Loucy (cell line): Measurements from ENCODE around the gene STX16.

Experiments
- H2AFZ ChIP-seq: fragments of 200-600 bp; sonication (generic); 2 replicates; pipeline ENCODE4 v1.6.0; 2016; ENCODE audit warnings: antibody characterized with exemption, mild to moderate bottlenecking, low read length, moderate library complexity
- H3F3A ChIP-seq: fragments of 200-600 bp; 2 replicates; pipeline ENCODE4 v1.6.0; 2016; ENCODE audit warnings: antibody characterized with exemption, low read depth, mild to moderate bottlenecking
- H3K27me3 ChIP-seq: fragments of 200-600 bp; sonication (generic); 2 replicates; pipeline ENCODE4 v1.6.1; 2014; ENCODE audit warnings: low read length, mild to moderate bottlenecking; ENCODE audit not compliant: insufficient read depth, poor library complexity, severe bottlenecking
- H3K36me3 ChIP-seq: fragments of 200-600 bp; sonication (generic); 2 replicates; pipeline ENCODE4 v1.6.1; 2016; ENCODE audit warnings: low read length; ENCODE audit not compliant: insufficient read depth
- H3K4me1 ChIP-seq: fragments of 200-600 bp; sonication (generic); 2 replicates; pipeline ENCODE4 v1.5.1; 2014; ENCODE audit warnings: low read length, mild to moderate bottlenecking; ENCODE audit not compliant: insufficient read depth, poor library complexity, severe bottlenecking
- H3K4me2 ChIP-seq: fragments of 200-600 bp; sonication (generic); 2 replicates; pipeline ENCODE4 v1.6.0; 2014; ENCODE audit warnings: antibody characterized with exemption, low read length, low read depth, mild to moderate bottlenecking; ENCODE audit not compliant: poor library complexity, severe bottlenecking
- H3K4me3 ChIP-seq: fragments of 200-600 bp; sonication (generic); 2 replicates; pipeline ENCODE4 v1.5.1; 2014; ENCODE audit warnings: low read length, mild to moderate bottlenecking, mixed read lengths; ENCODE audit not compliant: poor library complexity, severe bottlenecking
- H3K79me2 ChIP-seq: fragments of 200-600 bp; sonication (generic); 2 replicates; pipeline ENCODE4 v1.6.1; 2014; ENCODE audit warnings: low read length; ENCODE audit not compliant: insufficient read depth
- H3K9ac ChIP-seq: fragments of 200-600 bp; sonication (generic); 2 replicates; pipeline ENCODE4 v1.6.0; 2014; ENCODE audit warnings: mild to moderate bottlenecking, low read depth, low read length, moderate library complexity; ENCODE audit not compliant: poor library complexity, severe bottlenecking
- H3K9me2 ChIP-seq: fragments of 200-600 bp; sonication (generic); replicated peaks from 2 replicates; pipeline ENCODE4 v1.6.1; 2016; ENCODE audit warnings: low read depth, low read length, mixed read lengths
- H3K9me3 ChIP-seq: fragments of 200-600 bp; sonication (generic); 2 replicates; pipeline ENCODE4 v1.6.1; 2014; ENCODE audit warnings: mild to moderate bottlenecking, antibody characterized with exemption, low read length, low read depth; ENCODE audit not compliant: insufficient read depth
- H4K20me1 ChIP-seq: fragments of 200-600 bp; sonication (generic); 2 replicates; pipeline ENCODE4 v1.6.0; 2014; ENCODE audit warnings: antibody characterized with exemption, low read length, mild to moderate bottlenecking; ENCODE audit not compliant: insufficient read depth, poor library complexity, severe bottlenecking
- EZH2phosphoT487 ChIP-seq: fragments of 200-600 bp; IDR thresholded peaks from 2 replicates; pipeline ENCODE4 v1.6.1; 2018; ENCODE audit warnings: antibody characterized with exemption, mild to moderate bottlenecking, moderate library complexity, borderline replicate concordance
- TF ChIP-seq, protein P1 (sequence below): fragments of 200-600 bp; sonication (generic); conservative IDR thresholded peaks from 2 replicates; pipeline ENCODE4 v1.5.1; 2014; ENCODE audit warnings: mild to moderate bottlenecking, antibody characterized with exemption, low read length

Gene STX16

DNA sequence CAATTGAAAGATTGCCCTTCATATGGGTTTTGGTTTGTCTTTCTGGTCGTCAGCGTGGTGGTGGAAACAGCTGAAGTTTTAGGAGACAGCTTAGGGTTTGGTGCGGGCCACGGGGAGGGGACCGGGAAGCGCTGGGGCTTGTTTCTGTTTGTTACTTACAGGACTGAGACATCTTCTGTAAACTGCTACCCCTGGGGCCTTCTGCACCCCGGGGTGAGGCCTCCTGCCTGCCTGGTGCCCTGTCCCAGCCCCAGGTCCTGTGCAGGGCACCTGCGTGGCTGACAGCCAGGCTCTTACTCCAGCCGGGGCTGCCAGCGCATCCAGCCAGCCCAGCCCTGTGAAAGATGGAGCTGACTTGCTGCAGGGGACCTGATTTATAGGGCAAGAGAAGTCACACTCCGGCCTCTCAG is 64.3 kb downstream of the STX16 start:
- H3K4me1 ChIP-seq, result no peaks in the 10 kb centered on the region
- H3K4me3 ChIP-seq, result no peak overlapping the region
- no peak overlapping the region for H2AFZ ChIP-seq
- H3F3A ChIP-seq, result no peaks in the 10 kb centered on the region
- H3K27me3 ChIP-seq, result no peaks in the 10 kb centered on the region
- H3K79me2 ChIP-seq, result no peaks in the 10 kb centered on the region
- TF ChIP-seq, protein P1, sequence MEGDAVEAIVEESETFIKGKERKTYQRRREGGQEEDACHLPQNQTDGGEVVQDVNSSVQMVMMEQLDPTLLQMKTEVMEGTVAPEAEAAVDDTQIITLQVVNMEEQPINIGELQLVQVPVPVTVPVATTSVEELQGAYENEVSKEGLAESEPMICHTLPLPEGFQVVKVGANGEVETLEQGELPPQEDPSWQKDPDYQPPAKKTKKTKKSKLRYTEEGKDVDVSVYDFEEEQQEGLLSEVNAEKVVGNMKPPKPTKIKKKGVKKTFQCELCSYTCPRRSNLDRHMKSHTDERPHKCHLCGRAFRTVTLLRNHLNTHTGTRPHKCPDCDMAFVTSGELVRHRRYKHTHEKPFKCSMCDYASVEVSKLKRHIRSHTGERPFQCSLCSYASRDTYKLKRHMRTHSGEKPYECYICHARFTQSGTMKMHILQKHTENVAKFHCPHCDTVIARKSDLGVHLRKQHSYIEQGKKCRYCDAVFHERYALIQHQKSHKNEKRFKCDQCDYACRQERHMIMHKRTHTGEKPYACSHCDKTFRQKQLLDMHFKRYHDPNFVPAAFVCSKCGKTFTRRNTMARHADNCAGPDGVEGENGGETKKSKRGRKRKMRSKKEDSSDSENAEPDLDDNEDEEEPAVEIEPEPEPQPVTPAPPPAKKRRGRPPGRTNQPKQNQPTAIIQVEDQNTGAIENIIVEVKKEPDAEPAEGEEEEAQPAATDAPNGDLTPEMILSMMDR, result no peak
- TF ChIP-seq EZH2phosphoT487, result no peak
- no peak overlapping the region for H3K9ac ChIP-seq
- no peaks in the 10 kb centered on the region for H3K9me3 ChIP-seq
- H3K9me2 ChIP-seq, result no peaks in the 10 kb centered on the region
- no peaks in the 10 kb centered on the region for H4K20me1 ChIP-seq
- no peaks in the 10 kb centered on the region for H3K36me3 ChIP-seq
- H3K4me2 ChIP-seq, result no peak overlapping the region

DNA sequence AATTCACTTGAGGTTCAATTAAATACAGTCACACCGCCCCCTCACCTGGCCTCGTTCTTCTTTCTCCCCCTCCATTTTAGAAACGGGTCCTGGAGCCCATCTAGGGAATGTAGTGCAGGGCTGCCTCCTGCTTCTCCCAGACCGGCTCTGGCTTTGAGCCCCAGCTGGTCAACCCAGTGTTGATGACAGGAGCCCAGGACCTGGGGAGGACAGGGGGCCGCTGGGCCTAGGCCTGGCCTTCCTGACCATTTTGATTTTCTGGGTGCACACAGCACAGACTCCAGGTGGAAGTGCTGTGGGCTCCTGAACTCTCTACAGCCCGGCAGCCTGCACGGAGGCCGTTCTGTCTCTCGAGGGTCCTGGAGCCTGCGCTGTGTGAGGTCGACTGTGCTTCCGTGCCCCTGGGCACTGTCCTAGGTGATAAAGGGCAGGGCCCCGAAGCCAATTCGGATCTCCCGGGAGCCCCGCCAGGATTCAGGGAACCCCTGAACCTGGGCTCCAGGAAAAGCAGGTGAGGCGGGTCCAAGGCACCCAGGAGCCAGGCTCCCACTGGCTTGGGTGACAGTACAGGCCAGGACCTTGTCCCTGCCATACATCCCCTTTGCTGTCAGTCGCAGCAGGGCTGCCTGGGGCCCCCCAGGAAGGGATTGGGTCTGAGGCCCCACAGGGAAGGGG is 64.9 kb downstream of the STX16 start:
- H3K9me3 ChIP-seq, result no peaks in the 10 kb centered on the region
- no peaks in the 10 kb centered on the region for H3K79me2 ChIP-seq
- H4K20me1 ChIP-seq, result no peaks in the 10 kb centered on the region
- H3K4me1 ChIP-seq, result no peaks in the 10 kb centered on the region
- no peaks in the 10 kb centered on the region for H3K36me3 ChIP-seq
- no peak overlapping the region for H3K9ac ChIP-seq
- no peaks in the 10 kb centered on the region for H3F3A ChIP-seq
- H3K27me3 ChIP-seq, result no peaks in the 10 kb centered on the region
- TF ChIP-seq EZH2phosphoT487, result no peak
- TF ChIP-seq, protein P1, result no peak
- H3K4me3 ChIP-seq, result no peak overlapping the region
- no peak overlapping the region for H3K4me2 ChIP-seq
- H3K9me2 ChIP-seq, result no peaks in the 10 kb centered on the region
- H2AFZ ChIP-seq, result no peak overlapping the region

DNA sequence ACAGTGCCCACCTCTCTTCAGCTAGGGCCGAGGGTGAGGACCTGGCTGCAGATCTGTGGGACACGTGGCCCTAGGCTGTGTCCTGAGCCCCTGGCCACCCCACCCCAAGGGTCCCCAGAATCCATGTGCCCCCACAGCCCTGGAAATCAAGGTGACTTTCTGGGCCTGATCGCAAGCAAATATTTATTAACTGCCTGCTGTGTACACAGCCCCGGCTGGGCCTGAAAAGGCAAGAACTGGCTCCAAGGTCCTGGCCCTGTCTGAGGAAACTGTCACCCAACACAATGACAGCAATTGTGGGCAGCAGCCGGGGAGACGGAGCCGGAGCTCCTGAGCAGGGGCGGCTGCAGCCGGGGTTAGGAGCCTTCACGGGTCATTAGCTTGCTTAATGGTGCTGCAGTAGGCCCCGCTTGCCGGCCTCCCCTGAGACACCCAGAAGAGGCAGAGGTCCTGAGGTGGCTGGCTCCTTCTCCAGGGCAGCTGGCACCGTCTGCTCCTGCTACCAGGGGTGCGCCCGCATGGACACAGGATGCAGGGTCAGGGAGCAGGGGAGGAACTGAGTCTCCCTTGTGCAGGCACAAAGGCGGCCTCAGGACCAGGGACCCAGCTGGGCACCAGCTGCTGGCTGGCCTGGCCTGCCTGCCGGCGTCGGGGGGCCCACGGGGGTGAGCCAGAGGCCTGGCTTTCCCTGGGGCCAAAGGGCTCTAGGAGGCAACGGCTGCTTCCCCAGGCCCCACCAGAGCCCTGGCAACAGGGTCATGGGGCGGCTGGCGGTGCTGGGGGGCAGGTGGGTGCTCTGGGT is 65.6 kb downstream of the STX16 start:
- no peak overlapping the region for H2AFZ ChIP-seq
- H3K9me2 ChIP-seq, result no peaks in the 10 kb centered on the region
- H3K4me3 ChIP-seq, result no peak overlapping the region
- H3K4me2 ChIP-seq, result no peak overlapping the region
- no peaks in the 10 kb centered on the region for H3K4me1 ChIP-seq
- no peaks in the 10 kb centered on the region for H4K20me1 ChIP-seq
- H3K9me3 ChIP-seq, result no peaks in the 10 kb centered on the region
- H3F3A ChIP-seq, result no peaks in the 10 kb centered on the region
- no peaks in the 10 kb centered on the region for H3K79me2 ChIP-seq
- H3K9ac ChIP-seq, result no peak overlapping the region
- TF ChIP-seq, protein P1, result no peak
- no peak for TF ChIP-seq EZH2phosphoT487
- no peaks in the 10 kb centered on the region for H3K36me3 ChIP-seq
- no peaks in the 10 kb centered on the region for H3K27me3 ChIP-seq
